Measurements from ENCODE around the gene HTR3B. TPM values are rescaled to one million over a fixed set of nuclear protein-coding genes. Genes with fewer than 3 reads are reported as not detected.
A peak's percentile ranks its signal among the peaks of the same experiment; 100 is the strongest.

Gene HTR3B
- total and polyA plus RNA-seq, 8 donors: 0.18 TPM; not detected in 7

- intact Hi-C loops (cut with DNase I; ENCODE audit: low total_unique reads): no loop called here
- H3K4me1 ChIP-seq: no peaks in the 10 kb centered on the region
- peaks cover 0 to 21% (median 3%) of the 10 kb centered on the region in 3 donors for H3K27me3 ChIP-seq
- H3K4me3 ChIP-seq: no peak overlapping the region
- TF ChIP-seq CTCF (IDR thresholded peaks at IDR 0.05) (no peak), POLR2AphosphoS5 (IDR thresholded peaks at IDR 0.05) (no peak)
- H3K9me3 ChIP-seq: no peaks in the 10 kb centered on the region
- H3K36me3 ChIP-seq: no peaks in the 10 kb centered on the region
- no peak for DNase-seq
- no peak overlapping the region for H3K27ac ChIP-seq
- 63 to 72% (median 70%) methylated on average over 4 of the region's 4 CpGs for WGBS, 5 donors
Observed at GRCh38 chr11:113947994-113948393, 43.4 kb downstream of the HTR3B start.

GRCh38 chr11:113949891-113950290 lies 45.3 kb downstream of the HTR3B start:
- DNase-seq: no peak
- H3K36me3 ChIP-seq: no peaks in the 10 kb centered on the region
- no peaks in the 10 kb centered on the region for H3K9me3 ChIP-seq
- H3K4me3 ChIP-seq: no peak overlapping the region
- intact Hi-C loops (cut with DNase I; ENCODE audit: low total_unique reads): no loop called here
- no peaks in the 10 kb centered on the region for H3K4me1 ChIP-seq
- H3K27me3 ChIP-seq: peaks cover 0 to 32% (median 3%) of the 10 kb centered on the region in 3 donors
- TF ChIP-seq CTCF (IDR thresholded peaks at IDR 0.05) (no peak), POLR2AphosphoS5 (IDR thresholded peaks at IDR 0.05) (no peak), POLR2A (IDR thresholded peaks at IDR 0.05) (no peak), EP300 (IDR thresholded peaks at IDR 0.05) (no peak)
- H3K27ac ChIP-seq: no peak overlapping the region
- WGBS, 5 donors: 59 to 81% (median 79%) methylated on average over 4 of the region's 4 CpGs

- intact Hi-C loops (cut with DNase I; ENCODE audit: low total_unique reads): no loop called here
- H3K36me3 ChIP-seq: no peaks in the 10 kb centered on the region
- WGBS, 5 donors: 45 to 59% (median 53%) methylated on average over 5 of the region's 5 CpGs
- no peak for TF ChIP-seq POLR2A (IDR thresholded peaks at IDR 0.05)
- no peak for TF ChIP-seq POLR2AphosphoS5 (IDR thresholded peaks at IDR 0.05)
- TF ChIP-seq CTCF (IDR thresholded peaks at IDR 0.05): no peak
- TF ChIP-seq EP300 (IDR thresholded peaks at IDR 0.05): no peak
- DNase-seq: no peak
- no peaks in the 10 kb centered on the region for H3K4me1 ChIP-seq
- H3K27ac ChIP-seq: no peak overlapping the region
- no peaks in the 10 kb centered on the region for H3K9me3 ChIP-seq
- no peak overlapping the region for H3K4me3 ChIP-seq
- peaks cover 0 to 41% (median 3%) of the 10 kb centered on the region in 3 donors for H3K27me3 ChIP-seq
Observed at GRCh38 chr11:113951537-113951936, 46.9 kb downstream of the HTR3B start.

- Histone ChIP-seq H3K36me3 (no peaks in the 10 kb centered on the region), H3K27me3 (peaks cover 0 to 41% (median 3%) of the 10 kb centered on the region in 3 donors), H3K4me3 (no peak overlapping the region), H3K4me1 (no peaks in the 10 kb centered on the region), H3K27ac (no peak overlapping the region), H3K9me3 (no peaks in the 10 kb centered on the region)
- TF ChIP-seq CTCF (IDR thresholded peaks at IDR 0.05): no peak
- no peak for TF ChIP-seq EP300 (IDR thresholded peaks at IDR 0.05)
- 42 to 63% (median 56%) methylated on average over 9 to 10 of the region's 10 CpGs for WGBS, 5 donors
- DNase-seq: peak in 1 of 2 donors; percentile 20
- intact Hi-C loops (cut with DNase I; ENCODE audit: low total_unique reads): no loop called here
Observed at GRCh38 chr11:113952070-113952469, 47.5 kb downstream of the HTR3B start.
